ENCODE results near the gene ABLIM3.

DNA sequence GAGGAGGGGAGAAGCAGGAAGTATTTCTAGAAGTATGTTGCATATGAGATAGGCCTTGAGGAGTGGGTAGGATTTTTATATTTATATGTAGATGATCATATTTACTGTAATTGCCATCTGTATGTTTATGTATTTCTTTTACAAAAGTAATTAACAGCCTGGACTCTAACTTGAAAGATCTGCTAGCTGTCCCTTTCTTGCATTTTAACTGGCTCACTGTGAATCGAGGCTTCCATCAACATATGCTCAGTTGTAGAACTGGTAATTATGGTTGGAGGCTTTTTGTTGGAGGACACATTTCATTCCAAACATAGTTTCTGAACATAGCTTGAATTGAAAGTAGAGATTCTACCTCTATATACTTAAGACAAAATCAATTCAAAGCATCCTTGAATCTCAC, 23.4 kb downstream of the ABLIM3 start:
- no peak for TF ChIP-seq POLR2A (IDR thresholded peaks at IDR 0.05; ENCODE audit: low read length)
- no peak for TF ChIP-seq GATA1 (IDR thresholded peaks at IDR 0.05; ENCODE audit: low read depth, low read length)
